GM20431 (cell line): ENCODE results near the gene PI16.

Experiments used
- in situ Hi-C: fragments of 300-500 bp; cut with MseI, MboI; formaldehyde crosslinking; loops from one replicate; pipeline ENCODE4 v1.15.0; 2020; ENCODE audit warnings: low sequenced_read_pairs; ENCODE audit not compliant: unreplicated experiment

PI16 gene

GRCh38 chr6:36954262-36954931 is at the start of gene PI16:
TSS of gene PI16 (plus strand) at chr6:36954738. CDS start at chr6:36954761, 23 bp downstream.
- in situ Hi-C loops, result no loop called here

- in situ Hi-C loops, result no loop called here
These were observed 49.6 kb upstream of the PI16 start for GRCh38 chr6:36904851-36905393.

- in situ Hi-C loops, result no loop called here
These were observed 47.8 kb upstream of the PI16 start for GRCh38 chr6:36906539-36907325.

DNA sequence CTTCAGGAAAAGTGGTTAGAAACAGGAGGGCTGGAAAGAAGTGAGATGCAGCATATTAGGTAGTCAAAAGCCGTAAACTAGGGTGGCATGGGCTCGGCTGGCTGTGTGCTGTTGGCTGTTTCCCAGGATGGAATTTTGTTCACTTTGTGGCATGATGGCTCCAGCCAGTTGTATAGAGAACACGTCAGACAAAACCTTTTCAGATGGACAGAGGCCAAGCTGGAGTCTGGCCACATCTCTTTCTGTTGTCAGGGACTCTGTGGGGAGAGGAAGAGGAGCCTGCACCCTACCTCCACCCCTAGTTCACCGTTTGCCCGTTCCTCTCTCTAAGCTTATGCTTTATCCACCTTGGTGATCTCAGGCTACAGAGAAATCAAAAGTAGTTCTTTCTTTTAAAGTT is 46.8 kb upstream of the PI16 start:
- in situ Hi-C loops, result no loop called here

DNA sequence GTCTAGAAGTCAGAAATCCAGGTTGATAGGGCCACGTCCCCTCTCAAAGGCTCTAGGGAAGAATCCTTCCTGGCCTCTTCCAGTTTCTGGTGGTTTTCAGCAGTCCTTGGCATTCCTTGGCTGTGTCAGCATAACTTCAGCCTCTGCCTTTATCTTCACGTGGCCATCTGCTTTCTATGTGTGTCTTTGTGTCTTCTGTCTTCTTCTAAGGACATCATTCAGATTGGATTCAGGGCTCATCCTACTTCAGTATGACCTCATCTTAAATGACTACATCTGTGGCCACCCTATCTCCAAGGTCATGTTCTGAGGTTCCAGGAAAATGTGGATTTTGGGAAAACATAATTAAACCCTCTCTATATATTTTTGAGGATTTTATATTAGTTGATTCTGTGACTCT is 45.8 kb upstream of the PI16 start:
- in situ Hi-C loops, result no loop called here

DNA sequence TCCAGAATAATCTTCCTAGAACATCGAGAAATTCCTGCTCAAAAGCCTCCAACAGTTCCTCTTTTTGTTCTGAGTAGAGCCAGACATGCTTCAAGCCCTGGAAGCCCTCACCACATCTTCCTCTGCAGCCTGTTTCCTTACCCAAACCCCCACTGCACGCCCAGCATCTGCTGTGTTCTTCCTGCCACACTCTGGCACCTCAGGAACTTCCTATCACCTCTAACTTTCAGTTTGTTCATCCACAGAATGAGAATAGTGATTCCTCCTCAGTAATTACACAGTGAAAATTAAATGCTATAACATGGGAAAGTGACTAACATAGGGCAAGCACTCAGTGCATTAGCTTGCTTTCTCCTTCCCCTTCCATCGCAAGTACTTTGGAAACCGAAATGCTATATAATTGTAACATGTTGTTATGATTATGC is 42.5 kb upstream of the PI16 start:
- in situ Hi-C loops, result no loop called here

- in situ Hi-C loops, result no loop called here
These were observed 42.0 kb upstream of the PI16 start for GRCh38 chr6:36912586-36912985.

GRCh38 chr6:36913082-36913481 is 41.5 kb upstream of the PI16 start:
- in situ Hi-C loops, result no loop called here

DNA sequence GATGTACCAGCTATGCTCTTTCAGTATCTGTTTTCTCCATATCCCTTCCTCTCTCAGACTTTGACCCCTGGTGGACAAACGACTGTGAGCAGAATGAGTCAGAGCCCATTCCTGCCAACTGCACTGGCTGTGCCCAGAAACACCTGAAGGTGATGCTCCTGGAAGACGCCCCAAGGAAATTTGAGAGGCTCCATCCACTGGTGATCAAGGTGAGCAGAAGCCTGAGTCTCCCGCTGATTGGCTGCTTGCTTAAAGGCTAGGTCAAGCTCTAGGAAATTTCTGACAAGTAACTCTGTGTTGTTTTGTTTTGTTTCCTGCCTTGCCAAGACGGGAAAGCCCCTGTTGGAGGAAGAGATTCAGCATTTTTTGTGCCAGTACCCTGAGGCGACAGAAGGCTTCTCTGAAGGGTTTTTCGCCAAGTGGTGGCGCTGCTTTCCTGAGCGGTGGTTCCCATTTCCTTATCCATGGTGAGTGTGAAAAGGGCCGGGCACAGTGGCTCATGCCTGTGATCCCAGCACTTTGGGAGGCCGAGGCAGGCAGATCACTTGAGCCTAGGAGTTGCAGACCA is 40.2 kb upstream of the PI16 start:
- in situ Hi-C loops, result no loop called here

- in situ Hi-C loops, result no loop called here
These were observed 38.9 kb upstream of the PI16 start for GRCh38 chr6:36915599-36915998.

GRCh38 chr6:36916126-36916525 is 38.4 kb upstream of the PI16 start:
- in situ Hi-C loops, result no loop called here

DNA sequence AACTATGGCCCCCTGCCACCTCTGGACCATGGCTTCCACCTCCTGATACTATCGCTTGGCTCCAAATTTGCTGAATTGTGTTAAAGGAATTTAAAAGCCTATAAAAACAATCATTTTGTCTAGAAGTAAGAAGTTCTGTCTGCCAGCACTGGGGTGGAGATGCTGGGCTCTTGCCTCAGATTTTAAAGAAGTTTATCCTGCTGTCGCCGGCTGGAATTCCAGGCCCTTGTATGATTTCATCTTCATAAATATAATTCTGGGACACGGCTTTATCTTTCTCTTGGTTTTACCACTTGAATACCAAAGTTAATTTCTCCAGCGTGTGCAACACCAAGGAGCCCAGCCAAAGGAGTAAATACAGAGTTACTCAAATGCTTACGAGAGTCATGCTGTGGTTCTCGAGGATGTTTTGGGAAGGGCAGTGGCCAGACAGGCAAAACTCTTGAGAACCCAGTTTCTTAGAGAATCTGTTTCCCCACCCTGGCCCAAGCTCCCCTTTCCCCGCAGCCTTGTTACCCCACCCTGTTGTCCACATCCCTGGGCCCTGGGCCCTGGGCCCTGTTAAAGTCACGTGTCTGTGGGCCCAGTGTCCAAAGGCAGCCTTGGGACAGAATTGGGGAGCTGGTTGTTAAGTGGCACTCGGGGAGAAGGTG is 36.9 kb upstream of the PI16 start:
- in situ Hi-C loops, result no loop called here

DNA sequence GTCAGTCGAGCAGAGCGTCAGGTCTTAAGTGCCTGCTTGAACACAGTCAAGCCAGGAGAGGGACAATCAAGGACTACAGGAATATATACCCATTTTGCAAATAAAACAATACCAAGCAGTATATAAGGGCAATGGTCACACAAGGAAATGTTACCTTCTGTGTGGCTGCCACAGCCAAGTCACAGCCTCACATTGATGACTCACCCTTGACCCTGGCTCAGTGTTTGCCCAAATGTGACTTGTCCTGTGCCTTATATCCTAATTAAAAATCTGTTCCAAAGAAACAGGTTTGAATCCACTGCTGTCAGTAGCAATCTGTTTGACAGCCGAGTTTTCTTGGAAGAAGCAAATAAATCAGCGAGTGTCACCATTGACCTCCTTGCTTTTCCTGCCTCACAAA is 34.5 kb upstream of the PI16 start:
- in situ Hi-C loops, result no loop called here

DNA sequence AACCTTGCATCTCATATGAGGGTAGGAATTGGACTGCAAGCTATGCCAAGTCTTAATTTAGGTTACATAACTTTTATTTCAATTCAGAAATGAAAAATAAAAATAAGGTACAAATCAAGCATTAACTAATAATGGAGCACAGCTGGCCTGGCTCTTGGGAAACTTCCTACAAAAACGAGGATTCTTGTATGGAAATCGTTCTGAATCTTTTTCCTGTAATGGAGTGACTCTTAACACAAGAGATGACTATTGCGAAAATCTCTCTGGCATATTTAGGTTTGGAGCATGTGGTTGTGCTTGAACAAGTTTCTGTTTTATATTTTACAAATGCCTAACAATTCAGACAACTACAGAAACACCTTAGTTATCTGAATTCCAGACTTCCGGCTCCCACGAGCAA is 34.0 kb upstream of the PI16 start:
- in situ Hi-C loops, result no loop called here

- in situ Hi-C loops, result no loop called here
These were observed 30.4 kb upstream of the PI16 start for GRCh38 chr6:36924131-36924530.

DNA sequence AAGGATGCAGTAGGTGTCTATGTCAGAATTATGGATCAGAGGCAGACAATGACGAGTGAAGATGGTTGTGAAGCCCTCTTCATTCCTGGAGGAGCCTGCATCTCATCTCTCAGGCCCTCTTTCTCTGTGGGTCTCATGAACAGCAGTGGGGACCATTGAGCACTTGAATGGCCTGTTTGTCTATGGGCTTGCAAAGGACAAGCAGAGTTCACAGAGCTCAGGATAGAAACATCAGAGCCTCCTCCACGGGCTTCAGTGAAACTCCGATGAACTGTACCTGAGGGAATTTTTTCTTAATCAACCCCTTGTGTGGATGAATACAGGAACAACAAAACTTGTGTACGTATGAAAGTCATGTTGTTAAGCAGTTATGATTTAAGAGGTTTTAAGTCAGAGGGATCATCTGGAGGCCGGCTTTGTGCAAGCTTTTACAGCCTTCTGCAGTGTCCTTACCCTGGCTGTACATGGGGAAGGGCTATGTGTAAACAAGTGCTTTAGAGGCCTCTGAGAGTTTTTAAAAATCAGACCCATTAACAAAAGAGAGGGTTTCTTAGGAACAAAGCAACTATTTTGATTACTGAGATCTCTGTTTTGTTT is 29.7 kb upstream of the PI16 start:
- in situ Hi-C loops, result no loop called here

GRCh38 chr6:36925809-36926208 is 28.7 kb upstream of the PI16 start:
- in situ Hi-C loops, result no loop called here

DNA sequence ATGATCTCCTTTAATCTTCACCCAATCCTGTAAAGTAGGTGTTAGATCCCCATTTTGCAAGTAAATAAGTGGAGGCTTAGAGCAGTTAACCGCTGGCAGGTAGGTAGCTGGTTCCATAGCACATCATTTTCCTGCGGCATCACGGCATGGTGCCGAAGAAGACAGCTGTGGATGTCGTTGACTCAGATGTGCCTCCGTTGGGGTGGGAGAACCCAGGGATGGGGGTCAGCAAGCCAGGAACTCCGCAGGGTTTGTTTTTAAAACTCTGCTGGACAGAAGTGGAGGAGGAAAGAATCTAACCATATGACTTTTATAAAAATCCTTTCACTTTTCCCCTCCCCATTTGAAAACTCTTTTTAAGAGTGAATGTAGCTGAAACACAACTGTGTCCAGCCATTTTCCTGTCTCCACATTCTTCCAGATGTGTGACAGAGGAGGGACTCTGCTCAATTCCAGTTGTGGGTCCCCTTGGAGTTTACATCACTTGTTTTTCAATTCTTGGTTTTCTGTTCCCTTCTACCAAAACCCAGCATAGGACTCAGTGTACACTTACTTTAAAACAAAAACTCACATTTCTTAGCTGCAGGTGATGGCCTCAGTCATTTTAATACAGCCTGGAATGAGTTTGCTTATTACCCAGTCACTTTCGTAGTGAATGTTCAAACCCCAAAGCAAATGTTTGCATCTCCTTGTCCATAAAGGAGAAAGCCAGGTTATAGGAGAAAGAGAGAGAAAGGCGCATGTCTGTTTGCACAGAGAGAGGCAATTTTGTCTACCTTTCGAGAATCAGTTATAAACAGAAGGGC is 27.6 kb upstream of the PI16 start:
- in situ Hi-C loops, result no loop called here
